ENCODE results near the gene FAIM2.

DNA sequence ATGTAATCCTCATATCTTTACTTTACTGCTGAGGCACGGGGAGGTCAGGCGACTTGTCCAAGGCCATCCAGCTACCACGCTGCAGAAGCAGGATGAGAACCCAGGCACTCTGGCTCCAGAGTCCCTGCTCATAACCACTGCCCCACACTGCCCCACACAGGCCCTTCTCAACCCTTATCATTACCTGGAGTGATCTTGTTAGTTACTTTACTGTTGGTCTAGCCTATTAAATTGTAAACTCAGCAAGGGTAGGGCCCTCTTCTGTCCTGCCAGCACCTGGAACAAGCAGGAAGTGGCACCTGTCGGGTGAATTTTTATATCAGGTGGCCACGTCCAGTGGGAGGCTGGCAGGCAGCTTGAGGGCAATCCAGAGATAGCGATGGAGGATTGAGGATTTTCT, 12.2 kb downstream of the FAIM2 start:
- TF ChIP-seq POLR2A (IDR thresholded peaks at IDR 0.05), result no peak
- TF ChIP-seq, protein P1, sequence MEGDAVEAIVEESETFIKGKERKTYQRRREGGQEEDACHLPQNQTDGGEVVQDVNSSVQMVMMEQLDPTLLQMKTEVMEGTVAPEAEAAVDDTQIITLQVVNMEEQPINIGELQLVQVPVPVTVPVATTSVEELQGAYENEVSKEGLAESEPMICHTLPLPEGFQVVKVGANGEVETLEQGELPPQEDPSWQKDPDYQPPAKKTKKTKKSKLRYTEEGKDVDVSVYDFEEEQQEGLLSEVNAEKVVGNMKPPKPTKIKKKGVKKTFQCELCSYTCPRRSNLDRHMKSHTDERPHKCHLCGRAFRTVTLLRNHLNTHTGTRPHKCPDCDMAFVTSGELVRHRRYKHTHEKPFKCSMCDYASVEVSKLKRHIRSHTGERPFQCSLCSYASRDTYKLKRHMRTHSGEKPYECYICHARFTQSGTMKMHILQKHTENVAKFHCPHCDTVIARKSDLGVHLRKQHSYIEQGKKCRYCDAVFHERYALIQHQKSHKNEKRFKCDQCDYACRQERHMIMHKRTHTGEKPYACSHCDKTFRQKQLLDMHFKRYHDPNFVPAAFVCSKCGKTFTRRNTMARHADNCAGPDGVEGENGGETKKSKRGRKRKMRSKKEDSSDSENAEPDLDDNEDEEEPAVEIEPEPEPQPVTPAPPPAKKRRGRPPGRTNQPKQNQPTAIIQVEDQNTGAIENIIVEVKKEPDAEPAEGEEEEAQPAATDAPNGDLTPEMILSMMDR (IDR thresholded peaks at IDR 0.05), result no peak

Measured in heart left ventricle (tissue), 13 donors.